Right kidney (tissue), 1 donor: ENCODE results near the gene ST3GAL3.
"Not testable (repeated sequence)": the region's sequence is repeated elsewhere in the genome, so short reads cannot be mapped to it uniquely, and the experiment has no call there.

Source experiments
- DNase-seq: peaks from one replicate; pipeline ENCODE4 v3.0.0-alpha.2; 2016

The ST3GAL3 gene

GRCh38 chr1:43753422-43753821, 46.1 kb downstream of the ST3GAL3 start:
- no peak for DNase-seq

DNA sequence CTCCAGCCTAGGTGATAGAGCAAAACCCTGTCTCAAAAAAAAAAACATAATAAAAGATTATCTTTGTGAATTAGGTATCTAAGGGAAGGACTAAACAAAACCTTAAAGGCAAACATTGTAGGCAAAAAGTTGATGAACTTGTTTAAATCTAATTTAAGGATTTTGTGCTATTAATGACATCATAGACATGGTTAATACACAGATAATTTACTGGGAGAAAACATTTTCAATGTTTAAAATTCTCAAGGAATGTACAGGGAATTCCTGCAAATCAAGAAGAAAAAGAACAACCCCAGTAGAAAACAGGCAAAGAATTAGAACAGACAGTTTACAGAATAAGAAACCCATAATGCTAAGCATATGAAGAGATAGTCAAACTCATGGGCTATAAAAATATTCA, 47.6 kb downstream of the ST3GAL3 start:
- no peak for DNase-seq

GRCh38 chr1:43757343-43758053, 50.2 kb downstream of the ST3GAL3 start:
- no peak for DNase-seq

DNA sequence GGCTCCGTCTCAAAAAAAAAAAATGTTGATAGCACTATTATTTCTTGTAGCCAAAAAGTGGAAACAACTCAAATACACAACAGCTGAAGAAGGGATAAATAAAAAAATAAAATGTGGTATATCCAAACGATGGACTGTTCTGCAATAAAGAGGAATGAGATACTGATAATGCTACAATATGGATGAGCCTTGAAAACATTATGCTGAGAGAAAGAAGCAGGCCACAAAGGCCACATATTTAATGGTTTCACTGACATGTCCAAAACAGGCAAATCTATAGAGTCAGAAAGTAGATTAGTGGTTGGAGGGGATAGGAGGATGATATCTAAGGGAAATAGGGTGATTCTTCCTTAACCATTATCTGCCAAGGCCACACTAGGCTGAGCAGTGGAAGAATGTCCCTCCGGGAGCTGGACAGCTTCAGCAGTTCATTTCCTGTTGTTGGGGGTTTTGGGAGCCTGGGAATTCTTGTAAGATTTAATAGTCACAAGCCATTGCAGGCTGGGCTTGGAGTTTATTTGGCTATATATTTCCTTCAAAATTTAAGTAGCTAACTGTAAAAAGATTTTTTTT, 53.5 kb downstream of the ST3GAL3 start:
- DNase-seq: no peak

DNA sequence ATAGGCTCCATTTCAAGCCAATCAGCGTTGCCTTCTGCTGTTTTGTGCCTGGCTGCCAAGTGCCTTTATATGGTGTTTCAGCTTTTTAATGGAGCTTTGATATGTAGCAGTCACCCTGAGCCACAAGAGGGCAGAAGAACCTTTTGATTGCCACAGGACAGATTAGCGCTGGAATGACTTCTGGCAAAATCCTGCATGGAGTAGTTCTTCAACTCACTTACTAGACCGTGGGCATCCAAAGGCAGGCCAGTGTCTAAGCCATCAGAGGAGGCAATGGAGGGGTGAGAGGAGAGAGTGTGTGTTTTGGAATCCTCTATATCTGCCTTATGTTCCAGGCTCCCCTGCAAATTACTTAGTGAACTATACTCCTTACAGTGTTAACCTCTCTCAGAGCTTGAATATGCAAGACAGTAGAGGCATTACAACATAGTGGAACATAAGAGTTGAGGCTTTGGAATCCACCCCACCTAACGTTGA, 56.2 kb downstream of the ST3GAL3 start:
- peak; percentile 42 for DNase-seq

DNA sequence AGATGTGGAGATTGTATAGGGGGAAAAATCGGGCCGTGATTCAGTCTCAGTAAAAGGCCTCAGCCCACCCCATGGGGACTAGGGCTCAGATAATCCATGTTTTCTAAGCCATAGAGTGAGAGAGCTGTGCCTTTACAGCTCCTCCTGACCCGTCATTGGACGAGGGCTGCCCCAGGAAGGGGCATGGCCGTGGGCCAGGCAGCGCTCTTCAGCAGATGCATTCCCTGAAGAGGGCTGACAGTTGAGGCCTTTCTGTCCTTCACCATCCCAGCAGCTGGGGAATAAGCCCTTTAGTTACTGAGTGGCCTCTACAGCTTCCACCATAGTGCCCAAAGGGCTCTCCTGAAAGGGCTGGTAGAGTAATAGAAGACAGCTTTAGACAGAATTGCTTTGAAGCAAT, 57.2 kb downstream of the ST3GAL3 start:
- DNase-seq: no peak

- peak; percentile 21 for DNase-seq
These were observed 58.9 kb downstream of the ST3GAL3 start for GRCh38 chr1:43766086-43766784.

- no peak for DNase-seq
These were observed 59.6 kb downstream of the ST3GAL3 start for GRCh38 chr1:43766818-43767525.

DNA sequence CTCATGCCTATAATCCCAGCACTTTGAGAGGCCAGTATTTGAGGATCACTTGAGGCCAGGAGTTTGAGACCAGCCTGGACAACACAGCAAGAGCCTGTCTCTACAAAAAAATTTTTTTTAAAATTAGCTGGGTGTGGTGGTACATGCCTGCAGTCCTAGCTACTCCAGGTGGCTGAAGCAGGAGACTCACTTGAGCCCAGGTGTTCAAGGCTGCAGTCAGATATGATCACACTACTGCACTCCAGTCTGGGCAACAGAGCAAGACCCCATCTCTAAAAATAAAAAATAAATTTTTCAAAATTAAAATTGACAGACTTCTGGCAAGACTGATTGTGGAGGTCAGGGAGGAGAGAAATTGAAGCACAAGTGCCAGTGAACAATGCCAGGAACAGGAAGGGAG, 60.8 kb downstream of the ST3GAL3 start:
- no peak for DNase-seq

DNA sequence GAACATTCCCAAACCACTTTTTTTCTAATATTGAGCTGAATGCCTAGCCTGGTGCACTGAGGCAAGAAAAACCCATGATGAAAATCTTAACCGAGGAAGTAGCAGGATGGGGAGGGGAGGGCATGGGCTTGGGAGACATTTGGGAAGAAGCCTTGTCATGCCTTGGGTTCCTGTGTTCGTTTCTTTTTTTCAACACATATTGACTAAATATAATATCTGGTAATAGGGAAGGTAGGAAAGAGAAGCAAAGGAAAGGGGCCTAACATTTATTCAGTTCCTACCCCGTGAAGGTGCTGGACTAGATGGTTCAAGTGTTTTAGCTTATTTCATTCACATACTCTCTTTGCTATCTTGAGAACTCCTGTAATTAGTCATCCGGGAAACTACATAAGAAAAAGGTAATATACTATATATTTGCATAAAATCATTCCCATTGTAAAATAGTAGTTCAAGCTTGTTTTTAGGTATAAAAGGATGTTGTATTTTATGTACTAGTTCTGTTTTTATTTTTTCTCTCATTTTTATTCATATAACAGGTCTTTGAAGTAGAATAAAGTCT, 62.1 kb downstream of the ST3GAL3 start:
- DNase-seq: no peak

DNA sequence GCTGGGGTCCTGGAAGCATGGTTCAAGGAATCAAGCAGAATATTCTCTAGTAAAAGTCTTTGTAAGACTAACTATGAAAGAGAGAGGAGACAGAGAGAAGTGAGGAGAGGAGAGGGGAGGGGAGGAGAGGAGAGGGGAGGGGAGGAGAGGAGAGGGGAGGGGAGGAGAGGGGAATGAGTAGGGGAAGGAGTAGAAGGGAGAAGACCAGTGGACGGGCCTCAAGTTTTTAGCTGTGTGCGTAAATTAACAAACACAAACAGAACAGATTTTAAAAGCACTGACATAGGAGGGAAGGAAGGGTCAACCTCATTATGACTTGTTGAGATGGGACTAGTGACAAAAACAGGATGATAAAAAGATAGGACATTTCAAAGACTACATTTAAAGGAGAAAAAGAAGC, 62.8 kb downstream of the ST3GAL3 start:
- no peak for DNase-seq

DNA sequence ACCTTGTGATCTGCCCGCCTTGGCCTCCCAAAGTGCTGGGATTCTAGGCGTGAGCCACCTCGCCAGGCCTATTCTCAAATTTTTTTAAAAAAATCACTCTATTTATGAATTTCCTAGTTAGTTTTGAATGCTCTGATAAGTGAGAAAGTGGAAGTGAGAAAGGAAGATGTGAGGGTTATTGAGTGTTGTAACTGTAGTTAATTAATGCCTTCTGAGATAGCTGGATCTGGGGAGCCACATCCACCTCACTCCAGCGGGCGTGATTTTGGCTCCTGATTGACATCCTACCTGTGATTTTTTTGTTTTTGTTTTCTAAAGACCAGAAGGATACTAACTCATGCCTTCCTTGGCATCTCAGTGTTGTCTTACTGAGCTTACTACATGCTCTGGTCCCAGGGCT, 65.6 kb downstream of the ST3GAL3 start:
- DNase-seq: no peak

DNA sequence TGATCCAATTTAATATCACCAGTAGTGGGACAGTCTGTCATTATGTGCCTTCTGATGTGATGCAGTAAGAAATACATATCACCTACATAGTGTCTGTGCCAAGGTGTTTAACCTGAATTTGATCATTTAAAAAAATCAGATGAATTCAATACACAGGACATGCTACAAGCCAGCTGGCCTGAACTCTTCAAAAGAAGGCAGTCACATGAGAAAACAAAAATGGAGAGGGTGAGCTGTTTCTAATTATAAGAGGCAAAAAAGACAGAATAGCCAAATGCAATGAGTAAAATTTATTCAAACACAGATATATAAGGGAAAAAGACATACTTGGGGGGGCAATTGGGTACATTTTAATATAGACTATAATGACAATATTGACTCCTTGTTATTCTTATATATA, 66.5 kb downstream of the ST3GAL3 start:
- no peak for DNase-seq

- DNase-seq: no peak
These were observed 67.0 kb downstream of the ST3GAL3 start for GRCh38 chr1:43774359-43774758.

DNA sequence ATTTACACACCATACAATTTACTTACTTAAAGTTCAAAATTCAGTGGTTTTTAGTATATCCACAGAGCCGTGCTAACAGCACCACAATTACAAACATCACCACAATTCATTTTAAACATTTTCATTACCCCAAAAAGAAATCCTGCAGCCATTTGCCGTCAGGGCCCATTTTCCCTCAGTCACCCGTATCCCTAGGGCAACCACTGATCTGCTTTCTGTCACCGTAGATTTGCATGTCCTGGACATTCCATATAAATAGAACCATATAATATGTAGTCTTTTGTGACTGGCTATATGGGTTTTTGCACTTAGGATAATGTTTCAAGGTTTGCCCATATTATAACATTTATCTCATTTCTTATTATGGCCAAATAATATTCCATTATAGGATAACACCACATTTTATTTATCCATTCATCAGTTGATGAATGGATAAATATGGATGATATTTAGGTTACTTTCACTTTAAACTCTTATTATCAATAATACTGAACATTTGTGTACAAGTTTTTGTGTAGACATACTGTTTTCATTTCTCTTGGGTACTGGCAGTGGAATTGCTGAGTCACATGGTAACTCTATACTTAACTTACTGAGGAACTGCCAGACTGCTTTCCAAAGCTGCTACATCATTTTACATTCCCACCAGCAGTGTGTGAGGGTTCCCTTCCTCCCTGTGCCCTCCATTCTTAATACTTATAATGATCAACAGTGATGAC, 68.9 kb downstream of the ST3GAL3 start:
- no peak for DNase-seq

- DNase-seq: not testable (repeated sequence)
These were observed 70.6 kb downstream of the ST3GAL3 start for GRCh38 chr1:43777916-43778315.

DNA sequence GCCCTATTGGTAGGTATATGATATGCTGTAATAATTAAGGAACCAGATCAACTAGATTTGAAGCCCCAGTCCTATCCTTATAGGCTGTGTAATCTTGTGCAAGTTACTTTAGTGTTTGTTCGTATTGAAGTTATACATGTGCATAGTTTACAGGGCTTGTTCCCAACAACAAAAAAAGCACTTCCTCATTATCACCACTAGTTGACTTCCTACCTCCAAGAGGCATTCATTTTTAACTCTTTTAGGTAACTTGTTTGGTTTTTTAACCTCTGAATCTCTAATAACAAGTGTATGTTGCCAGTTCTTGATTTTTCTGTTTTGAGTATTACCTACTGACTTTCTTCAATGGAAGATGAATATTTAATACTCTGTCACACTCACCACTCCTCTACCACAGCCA, 71.9 kb downstream of the ST3GAL3 start:
- DNase-seq: no peak

- no peak for DNase-seq
These were observed 72.6 kb downstream of the ST3GAL3 start for GRCh38 chr1:43779805-43780403.

DNA sequence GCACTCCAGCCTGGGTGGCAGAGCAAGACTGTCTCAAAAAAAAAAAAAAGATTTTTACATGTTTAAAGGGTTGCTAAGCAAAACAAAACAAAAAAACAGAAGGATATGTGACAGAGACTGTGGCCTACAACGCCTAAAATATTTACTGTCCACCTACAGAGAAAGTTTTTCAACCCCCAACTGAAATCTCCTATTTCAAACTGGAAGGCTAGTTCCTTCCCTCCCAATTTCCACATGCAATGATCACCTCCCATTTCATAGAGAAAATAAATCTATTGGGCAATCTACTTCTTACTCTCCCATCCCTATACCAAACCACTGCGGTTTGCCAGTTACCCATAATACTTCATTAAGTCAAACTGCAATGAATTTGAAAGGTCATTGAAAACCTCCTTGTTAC, 74.2 kb downstream of the ST3GAL3 start:
- DNase-seq: no peak

- no peak for DNase-seq
These were observed 75.8 kb downstream of the ST3GAL3 start for GRCh38 chr1:43783096-43783670.

- no peak for DNase-seq
These were observed 76.4 kb downstream of the ST3GAL3 start for GRCh38 chr1:43783671-43784205.
